H1 (cell line): ENCODE results near the gene AGBL4. TPM values are rescaled to one million over a fixed set of nuclear protein-coding genes. Genes with fewer than 3 reads are reported as not detected.

Experiments used
- CTCF ChIA-PET: fragments of 300-600 bp; sonication (Branson Sonifier 250); formaldehyde crosslinking; loops from one replicate; lab custom pipeline; 2021; ENCODE audit not compliant: partially characterized antibody; lab: Charles Lee
- POLR2A ChIA-PET: fragments of 300-600 bp; sonication (Branson Sonifier 250); formaldehyde crosslinking; loops from one replicate; lab custom pipeline; 2021; ENCODE audit warnings: inconsistent platforms; ENCODE audit not compliant: partially characterized antibody; lab: Charles Lee
- DNase-seq, 2 experiments: peaks; one replicate each; pipeline versions ENCODE4 v3.0.0 to v3.0.0-alpha.2; 2010 to 2022; ENCODE audit warnings: low spot score in 2 of 2, low read depth in 1 of 2, mixed read lengths in 1 of 2
- FAIRE-seq: peaks from 2 replicates; lab custom pipeline; 2011; peaks lifted over from hg19 to GRCh38; lab: Jason Lieb, UNC
- H2AFZ ChIP-seq: 2 replicates; pipeline ENCODE4 v1.8.1; 2012; ENCODE audit warnings: low read length, inconsistent platforms
- H2AK5ac ChIP-seq: 2 replicates; pipeline ENCODE4 v1.6.1; 2013; ENCODE audit warnings: low read depth, low read length
- H2BK120ac ChIP-seq: replicated peaks from 2 replicates; pipeline ENCODE3; 2013; ENCODE audit warnings: low read depth, low read length, inconsistent platforms
- H2BK12ac ChIP-seq: 2 replicates; pipeline ENCODE4 v1.6.1; 2013; ENCODE audit warnings: low read depth, low read length
- H2BK15ac ChIP-seq: 2 replicates; pipeline ENCODE4 v1.6.1; 2013; ENCODE audit warnings: low read length
- H2BK20ac ChIP-seq: 2 replicates; pipeline ENCODE4 v1.6.1; 2013; ENCODE audit warnings: low read length
- H2BK5ac ChIP-seq: 2 replicates; pipeline ENCODE4 v1.6.1; 2013; ENCODE audit warnings: low read depth, low read length
- H3K14ac ChIP-seq: 2 replicates; pipeline ENCODE4 v1.6.1; 2013; ENCODE audit warnings: inconsistent platforms; ENCODE audit not compliant: insufficient read length
- H3K18ac ChIP-seq: 2 replicates; pipeline ENCODE4 v1.6.1; 2013; ENCODE audit warnings: low read length; ENCODE audit errors: extremely low read depth
- H3K23ac ChIP-seq: 2 replicates; pipeline ENCODE4 v1.6.1; 2013; ENCODE audit warnings: inconsistent platforms; ENCODE audit not compliant: insufficient read length
- H3K23me2 ChIP-seq: 2 replicates; pipeline ENCODE4 v1.6.1; 2013; ENCODE audit warnings: low read depth, low read length
- H3K27ac ChIP-seq: 2 replicates; pipeline ENCODE4 v1.6.1; 2011; ENCODE audit warnings: low read depth, low read length, inconsistent platforms
- H3K27me3 ChIP-seq, 4 experiments: replicated peaks in 1 of 4; 1 replicate in 1 of 4; 2 replicates in 3 of 4; pipeline versions ENCODE4 v1.6.1 to v1.8.1; 2011 to 2013; ENCODE audit warnings: low read length in 3 of 4, mild to moderate bottlenecking in 3 of 4, inconsistent platforms in 2 of 4, mixed read lengths in 2 of 4, moderate library complexity in 1 of 4; ENCODE audit not compliant: control insufficient read depth in 3 of 4, insufficient read depth in 3 of 4; ENCODE audit errors: extremely low read depth in 1 of 4
- H3K36me3 ChIP-seq, 4 experiments: 2 replicates each; pipeline versions ENCODE4 v1.6.1 to v1.8.1; 2011 to 2013; ENCODE audit warnings: mild to moderate bottlenecking in 4 of 4, low read length in 3 of 4, moderate library complexity in 2 of 4, control low read depth in 1 of 4, inconsistent platforms in 1 of 4; ENCODE audit not compliant: insufficient read depth in 4 of 4, control insufficient read depth in 2 of 4
- H3K4ac ChIP-seq: replicated peaks from 2 replicates; pipeline ENCODE3; 2013; ENCODE audit warnings: low read length, low read depth, mixed read lengths, inconsistent platforms; ENCODE audit not compliant: insufficient read length
- H3K4me1 ChIP-seq, 4 experiments: replicated peaks in 1 of 4; 1 replicate in 1 of 4; 2 replicates in 3 of 4; pipeline versions ENCODE4 v1.6.1 to v1.8.1; 2011 to 2013; ENCODE audit warnings: low read length in 3 of 4, inconsistent platforms in 2 of 4, mixed read lengths in 1 of 4; ENCODE audit not compliant: insufficient read depth in 4 of 4, control insufficient read depth in 3 of 4
- H3K4me2 ChIP-seq, 2 experiments: 2 replicates each; pipeline versions ENCODE4 v1.6.1 to v1.8.1; 2011 to 2013; ENCODE audit warnings: low read depth in 2 of 2, low read length in 2 of 2, control low read depth in 1 of 2, inconsistent platforms in 1 of 2, mild to moderate bottlenecking in 1 of 2; ENCODE audit not compliant: insufficient read depth in 1 of 2
- H3K4me3 ChIP-seq, 4 experiments: fragments of 200-600, 300-600 bp in 1 of 4; sonication (generic), shearing (Covaris generic), sonication (Bioruptor Twin) in 1 of 4; 2 replicates each; pipeline versions ENCODE4 v1.5.1 to v1.8.1; 2011 to 2016; ENCODE audit warnings: low read length in 4 of 4, low read depth in 3 of 4, control low read depth in 2 of 4, inconsistent platforms in 2 of 4, mild to moderate bottlenecking in 2 of 4, mixed read lengths in 1 of 4, moderate library complexity in 1 of 4; ENCODE audit not compliant: insufficient read depth in 2 of 4; ENCODE audit errors: extremely low read depth in 1 of 4
- H3K56ac ChIP-seq: replicated peaks from 2 replicates; pipeline ENCODE3; 2013; ENCODE audit warnings: low read depth, mild to moderate bottlenecking, mixed read lengths, low read length, inconsistent platforms; ENCODE audit not compliant: insufficient read length
- H3K79me1 ChIP-seq: 2 replicates; pipeline ENCODE4 v1.6.1; 2013; ENCODE audit warnings: low read depth, low read length, control low read depth
- H3K79me2 ChIP-seq, 2 experiments: 2 replicates each; pipeline versions ENCODE4 v1.6.1 to v1.8.1; 2012 to 2013; ENCODE audit warnings: low read length in 2 of 2, mild to moderate bottlenecking in 2 of 2, inconsistent platforms in 1 of 2; ENCODE audit not compliant: insufficient read depth in 2 of 2, control insufficient read depth in 1 of 2
- H3K9ac ChIP-seq, 4 experiments: replicated peaks in 1 of 4; 1 replicate in 1 of 4; 2 replicates in 3 of 4; pipeline versions ENCODE4 v1.6.1 to v1.8.1; 2011 to 2013; ENCODE audit warnings: low read depth in 3 of 4, low read length in 3 of 4, control low read depth in 2 of 4, mild to moderate bottlenecking in 2 of 4, moderate library complexity in 2 of 4, inconsistent platforms in 1 of 4; ENCODE audit errors: extremely low read depth in 1 of 4
- H3K9me3 ChIP-seq, 2 experiments: 2 replicates each; pipeline versions ENCODE4 v1.6.1 to v1.8.1; 2012 to 2013; ENCODE audit warnings: mild to moderate bottlenecking in 2 of 2, moderate library complexity in 2 of 2, control low read depth in 1 of 2, inconsistent platforms in 1 of 2, low read depth in 1 of 2, low read length in 1 of 2, mixed read lengths in 1 of 2; ENCODE audit not compliant: insufficient read depth in 2 of 2
- H4K20me1 ChIP-seq, 2 experiments: replicated peaks in 1 of 2; 2 replicates each; pipeline versions ENCODE3 to v1.8.1; 2011 to 2013; ENCODE audit warnings: inconsistent platforms in 2 of 2, low read length in 2 of 2, mild to moderate bottlenecking in 1 of 2; ENCODE audit not compliant: insufficient read depth in 2 of 2, control insufficient read depth in 1 of 2
- H4K5ac ChIP-seq: 2 replicates; pipeline ENCODE4 v1.6.1; 2013; ENCODE audit warnings: low read length, low read depth, mixed read lengths, inconsistent platforms; ENCODE audit not compliant: insufficient read length
- H4K8ac ChIP-seq: 2 replicates; pipeline ENCODE4 v1.8.0; 2013; ENCODE audit warnings: mild to moderate bottlenecking, moderate library complexity, low read length, inconsistent platforms; ENCODE audit not compliant: insufficient read depth; ENCODE audit errors: extremely low read depth
- H4K91ac ChIP-seq: replicated peaks from 2 replicates; pipeline ENCODE3; 2013; ENCODE audit warnings: low read length, mixed read lengths, inconsistent platforms; ENCODE audit not compliant: insufficient read length
- CEBPB ChIP-seq: IDR thresholded peaks from 2 replicates; pipeline ENCODE4 v1.6.1; 2012; ENCODE audit warnings: low read depth, low read length
- EGR1 ChIP-seq: IDR thresholded peaks from 2 replicates; pipeline ENCODE4 v1.6.1; 2011; ENCODE audit warnings: low read depth, low read length, borderline replicate concordance
- POU5F1 ChIP-seq: IDR thresholded peaks from 2 replicates; pipeline ENCODE4 v1.6.1; 2011; ENCODE audit warnings: low read depth, mild to moderate bottlenecking, low read length, moderate library complexity
- RBBP5 ChIP-seq: IDR thresholded peaks from 2 replicates; pipeline ENCODE4 v1.7.1; 2012; ENCODE audit warnings: low read depth, mild to moderate bottlenecking, inconsistent platforms, low read length, moderate library complexity, borderline replicate concordance
- SIX5 ChIP-seq: IDR thresholded peaks from 2 replicates; pipeline ENCODE4 v1.6.1; 2011; ENCODE audit warnings: mild to moderate bottlenecking, low read depth, low read length
- WGBS, 2 experiments: shearing (Covaris generic) in 1 of 2; methylation state at CpG; one replicate each; pipeline versions ENCODE4 v1.1.6 to v1.1.7; 2013 to 2015; ENCODE audit warnings: low lambda C conversion rate in 2 of 2, mixed read lengths in 2 of 2, inconsistent platforms in 1 of 2, low coverage in 1 of 2, missing lambda C conversion rate in 1 of 2; ENCODE audit not compliant: insufficient replicate concordance in 2 of 2, insufficient coverage in 1 of 2, insufficient read length in 1 of 2; ENCODE audit errors: extremely low coverage in 1 of 2, missing lambda C conversion rate in 1 of 2; 5-methylcytosine and 5-hydroxymethylcytosine counted together
- polyA plus RNA-seq, 7 experiments: library from polyadenylated mRNA; depleted of rRNA in 3 of 7; stranded (reverse) in 5 of 7; unstranded in 2 of 7; fragments of >200 nt in 5 of 7; fragments of 200-250 nt in 2 of 7; gene quantifications; 1 replicate in 5 of 7; 2 replicates in 1 of 7; 4 replicates in 1 of 7; pipeline versions ENCODE4 v1.2.1 to v1.2.3, GENCODE V29; 2011 to 2013; ENCODE audit warnings: missing spikeins in 2 of 7, mixed read lengths in 2 of 7
- total RNA-seq: library from RNA; stranded (reverse); fragmentation: NEBNext Ultra II Directional; extraction: Animal tissue kit (Norgen Biotek cat#: 25700); gene quantifications from 2 replicates; pipeline ENCODE4 v1.2.1, GENCODE V29; 2021

AGBL4 gene
- total and polyA plus RNA-seq, 2 of the 8 experiments (the other 6 are each of a cell fraction or from before 2014, with no cell fraction given): 0.41 to 0.45 TPM

DNA sequence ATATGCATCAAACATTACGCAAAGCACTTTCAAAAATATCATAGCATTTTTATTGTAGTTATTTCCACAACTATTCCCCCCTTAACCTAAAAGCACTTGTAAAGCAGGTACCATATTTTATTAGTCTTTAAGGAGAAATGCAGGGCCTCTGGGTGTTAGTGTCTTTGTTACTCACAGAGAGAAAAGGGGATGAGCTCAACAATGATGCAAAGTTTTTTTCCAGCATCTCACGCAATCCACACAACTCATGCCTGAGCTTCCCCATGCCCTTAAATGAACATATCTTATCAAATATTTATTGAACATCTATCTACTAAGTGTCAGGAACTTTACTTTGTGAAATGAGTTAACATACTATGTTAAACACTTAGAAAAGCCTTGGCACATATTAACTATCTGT lies 1297.6 kb downstream of the AGBL4 start:
- H4K91ac ChIP-seq: no peak overlapping the region
- no peak overlapping the region for H2BK5ac ChIP-seq
- H4K5ac ChIP-seq: no peak overlapping the region
- no peak overlapping the region for H3K4me2 ChIP-seq
- H2BK120ac ChIP-seq: no peak overlapping the region
- H3K56ac ChIP-seq: no peak overlapping the region
- DNase-seq: no peak
- H2AFZ ChIP-seq: no peak overlapping the region
- H3K36me3 ChIP-seq: no peaks in the 10 kb centered on the region; a peak in 2 of 8 replicates
- H3K14ac ChIP-seq: no peak overlapping the region
- no peak overlapping the region for H3K18ac ChIP-seq
- no peaks in the 10 kb centered on the region for H3K79me2 ChIP-seq
- H3K9me3 ChIP-seq: no peaks in the 10 kb centered on the region
- H4K20me1 ChIP-seq: no peaks in the 10 kb centered on the region
- no peak for FAIRE-seq
- 98% methylated on average over 2 of the region's 2 CpGs; no CpG with 5 or more reads in 1 of the 2 experiments for WGBS, 2 experiments
- H3K4ac ChIP-seq: no peak overlapping the region
- no peak overlapping the region for H3K27ac ChIP-seq
- H3K23me2 ChIP-seq: no peaks in the 10 kb centered on the region
- H3K79me1 ChIP-seq: no peaks in the 10 kb centered on the region; the same call in 1 of the 2 replicates
- no peak overlapping the region for H2AK5ac ChIP-seq
- H3K9ac ChIP-seq: no peak overlapping the region
- no peaks in the 10 kb centered on the region for H3K4me1 ChIP-seq
- H2BK20ac ChIP-seq: no peak overlapping the region
- no peak overlapping the region for H3K4me3 ChIP-seq
- H2BK15ac ChIP-seq: no peak overlapping the region
- no peak overlapping the region for H3K23ac ChIP-seq
- no peaks in the 10 kb centered on the region for H3K27me3 ChIP-seq
- POLR2A ChIA-PET: no interaction called here
- H2BK12ac ChIP-seq: no peak overlapping the region
- H4K8ac ChIP-seq: no peak overlapping the region
- CTCF ChIA-PET: interaction anchor here (0.7 kb wide), 1 partner anchor 9 kb away, joined by 3 read pairs; no protein-coding TSS in a partner anchor
- TF ChIP-seq SIX5 (no peak), RBBP5 (no peak), POU5F1 (no peak), EGR1 (no peak), CEBPB (no peak)
